ENCODE data around the gene IZUMO4.
"Not testable (repeated sequence)": the region's sequence is repeated elsewhere in the genome, so short reads cannot be mapped to it uniquely, and the experiment has no call there.

The IZUMO4 gene

GRCh38 chr19:2080336-2080988, 16.3 kb upstream of the IZUMO4 start:
- no peak overlapping the region for H3K27ac ChIP-seq
- TF ChIP-seq CTCF (conservative IDR thresholded peaks at IDR 0.05), result no peak

GRCh38 chr19:2081873-2082810, 14.6 kb upstream of the IZUMO4 start:
- no peak for TF ChIP-seq CTCF (conservative IDR thresholded peaks at IDR 0.05)
- no peak overlapping the region for H3K27ac ChIP-seq

GRCh38 chr19:2083174-2083854, 13.4 kb upstream of the IZUMO4 start:
- peak overlapping the region; percentile 9; the same call in 1 of the 2 replicates for H3K27ac ChIP-seq
- no peak for TF ChIP-seq CTCF (conservative IDR thresholded peaks at IDR 0.05)

GRCh38 chr19:2084993-2085720, 11.6 kb upstream of the IZUMO4 start:
- TF ChIP-seq CTCF (conservative IDR thresholded peaks at IDR 0.05), result no peak
- no peak overlapping the region for H3K27ac ChIP-seq

GRCh38 chr19:2086695-2087620, 9.8 kb upstream of the IZUMO4 start:
- H3K27ac ChIP-seq, result not testable (repeated sequence)

GRCh38 chr19:2087621-2088100, 9.1 kb upstream of the IZUMO4 start:
- no peak for TF ChIP-seq CTCF (conservative IDR thresholded peaks at IDR 0.05)
- no peak overlapping the region for H3K27ac ChIP-seq
